Measurements from ENCODE around the gene EPHB1. TPM values are rescaled to one million over a fixed set of nuclear protein-coding genes. Genes with fewer than 3 reads are reported as not detected.
A peak's percentile ranks its signal among the peaks of the same experiment; 100 is the strongest.

Gene EPHB1
- total RNA-seq, 1 donor from 2014 or later: 13.7 TPM

DNA sequence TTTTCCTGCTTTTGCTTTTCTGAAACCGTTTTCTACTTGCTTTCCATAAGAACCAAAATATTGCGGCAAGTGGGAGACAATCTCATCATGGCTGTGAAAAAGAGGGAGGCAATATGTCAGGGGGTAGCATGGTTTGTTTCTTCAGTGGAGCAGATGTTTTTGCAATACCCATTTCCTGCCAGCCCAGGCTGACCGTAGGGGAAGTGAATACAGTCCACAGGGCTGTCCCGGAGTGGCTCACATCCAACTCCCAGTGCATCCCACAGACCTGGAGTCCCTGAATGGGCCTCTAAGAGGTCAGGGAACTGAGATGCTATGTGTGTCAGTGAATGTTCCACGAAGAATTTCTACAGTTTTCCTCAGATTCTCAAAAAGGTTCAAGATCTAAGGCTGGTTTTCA lies 69.6 kb downstream of the EPHB1 start:
- no peaks in the 10 kb centered on the region for H3K27me3 Mint-ChIP-seq (ENCODE audit: low read depth)
- H3K27ac Mint-ChIP-seq (ENCODE audit: unreplicated experiment): no peak overlapping the region
- TF ChIP-seq, protein P1, sequence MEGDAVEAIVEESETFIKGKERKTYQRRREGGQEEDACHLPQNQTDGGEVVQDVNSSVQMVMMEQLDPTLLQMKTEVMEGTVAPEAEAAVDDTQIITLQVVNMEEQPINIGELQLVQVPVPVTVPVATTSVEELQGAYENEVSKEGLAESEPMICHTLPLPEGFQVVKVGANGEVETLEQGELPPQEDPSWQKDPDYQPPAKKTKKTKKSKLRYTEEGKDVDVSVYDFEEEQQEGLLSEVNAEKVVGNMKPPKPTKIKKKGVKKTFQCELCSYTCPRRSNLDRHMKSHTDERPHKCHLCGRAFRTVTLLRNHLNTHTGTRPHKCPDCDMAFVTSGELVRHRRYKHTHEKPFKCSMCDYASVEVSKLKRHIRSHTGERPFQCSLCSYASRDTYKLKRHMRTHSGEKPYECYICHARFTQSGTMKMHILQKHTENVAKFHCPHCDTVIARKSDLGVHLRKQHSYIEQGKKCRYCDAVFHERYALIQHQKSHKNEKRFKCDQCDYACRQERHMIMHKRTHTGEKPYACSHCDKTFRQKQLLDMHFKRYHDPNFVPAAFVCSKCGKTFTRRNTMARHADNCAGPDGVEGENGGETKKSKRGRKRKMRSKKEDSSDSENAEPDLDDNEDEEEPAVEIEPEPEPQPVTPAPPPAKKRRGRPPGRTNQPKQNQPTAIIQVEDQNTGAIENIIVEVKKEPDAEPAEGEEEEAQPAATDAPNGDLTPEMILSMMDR (conservative IDR thresholded peaks at IDR 0.05): no peak
- H3K36me3 Mint-ChIP-seq (ENCODE audit: low read depth): no peaks in the 10 kb centered on the region
- no peaks in the 10 kb centered on the region for H3K9me3 Mint-ChIP-seq
- no peak overlapping the region for H3K4me3 Mint-ChIP-seq
- no peak for DNase-seq (ENCODE audit: low read depth, low spot score)
- peaks cover 19% of the 10 kb centered on the region for H3K4me1 Mint-ChIP-seq

DNA sequence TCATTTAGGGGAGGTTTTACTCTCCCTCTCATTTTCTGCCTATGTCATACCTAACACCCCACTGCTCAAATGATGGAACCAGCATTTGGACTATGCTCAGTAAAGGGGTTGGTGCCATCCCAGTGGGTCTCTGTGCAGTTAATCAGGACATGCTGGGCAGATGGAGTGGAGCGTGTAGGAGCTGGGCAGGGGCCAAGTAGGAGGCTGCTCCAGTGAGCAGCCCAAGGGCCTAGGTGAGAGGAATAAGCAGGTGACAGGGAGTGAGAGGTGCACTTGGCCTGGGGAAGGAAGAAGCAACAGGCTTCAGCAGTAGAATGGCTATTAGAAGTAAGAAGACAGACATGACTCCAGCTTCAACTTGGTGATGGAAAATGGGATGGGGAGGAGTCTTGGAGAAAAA lies 72.2 kb downstream of the EPHB1 start:
- Mint-ChIP-seq H3K27ac (ENCODE audit: unreplicated experiment) (peak overlapping the region; percentile 24), H3K9me3 (no peaks in the 10 kb centered on the region), H3K36me3 (ENCODE audit: low read depth) (no peaks in the 10 kb centered on the region), H3K4me1 (peaks cover 19% of the 10 kb centered on the region), H3K27me3 (ENCODE audit: low read depth) (no peaks in the 10 kb centered on the region), H3K4me3 (no peak overlapping the region)
- DNase-seq (ENCODE audit: low read depth, low spot score): no peak
- TF ChIP-seq, protein P1 (conservative IDR thresholded peaks at IDR 0.05): no peak

DNA sequence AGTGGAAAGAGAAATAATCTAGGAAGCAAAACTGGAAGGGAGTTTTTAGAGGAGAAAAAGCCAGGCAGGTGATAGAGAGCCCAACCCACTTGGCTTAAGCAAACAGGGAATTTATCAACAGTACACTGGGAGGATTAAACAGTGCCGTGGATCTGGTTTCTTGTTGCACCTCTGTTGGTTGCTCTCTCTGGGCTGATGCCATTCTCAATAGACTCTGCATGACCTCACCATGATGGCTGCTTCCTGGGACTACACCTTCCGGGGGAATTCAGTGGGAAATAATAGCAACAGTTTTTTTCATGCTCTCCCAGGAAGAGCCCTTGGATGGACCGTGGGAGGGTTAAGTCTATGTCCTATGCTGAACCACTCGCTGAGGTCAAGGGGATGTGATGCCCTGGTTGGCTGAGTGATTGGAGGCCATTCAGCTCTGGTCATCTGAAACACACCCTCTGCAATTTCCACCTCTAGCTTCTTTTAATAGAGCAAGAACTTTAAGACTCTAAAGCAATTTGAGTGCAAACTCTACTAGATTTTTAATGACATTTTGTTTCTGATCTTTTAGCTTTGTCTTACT lies 74.2 kb downstream of the EPHB1 start:
- no peak overlapping the region for H3K27ac Mint-ChIP-seq (ENCODE audit: unreplicated experiment)
- H3K36me3 Mint-ChIP-seq (ENCODE audit: low read depth): peaks cover 2% of the 10 kb centered on the region
- no peaks in the 10 kb centered on the region for H3K27me3 Mint-ChIP-seq (ENCODE audit: low read depth)
- TF ChIP-seq, protein P1 (conservative IDR thresholded peaks at IDR 0.05): no peak
- H3K9me3 Mint-ChIP-seq: peaks cover 4% of the 10 kb centered on the region
- H3K4me3 Mint-ChIP-seq: no peak overlapping the region
- H3K4me1 Mint-ChIP-seq: peaks cover 7% of the 10 kb centered on the region
- DNase-seq (ENCODE audit: low read depth, low spot score): no peak

DNA sequence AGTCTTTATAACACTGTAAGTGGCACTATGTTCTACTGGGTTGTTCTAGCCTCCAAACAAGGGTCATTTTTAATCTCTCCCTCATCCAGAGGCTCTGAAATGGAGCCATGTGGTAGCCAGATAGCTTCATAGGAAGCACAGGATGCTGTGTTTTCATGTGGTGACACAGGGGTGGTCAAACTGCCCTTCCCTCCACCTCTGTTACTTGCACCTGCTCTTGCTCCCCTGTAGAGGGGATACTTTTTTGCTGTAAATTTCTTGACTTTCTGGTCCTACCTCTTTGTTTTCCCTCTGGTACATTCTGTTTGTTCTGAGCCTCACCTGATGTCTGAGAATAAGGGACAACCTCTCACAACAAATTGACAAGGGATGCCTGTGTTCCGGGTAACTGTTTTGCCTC lies 76.8 kb downstream of the EPHB1 start:
- peaks cover 4% of the 10 kb centered on the region for H3K9me3 Mint-ChIP-seq
- no peak overlapping the region for H3K27ac Mint-ChIP-seq (ENCODE audit: unreplicated experiment)
- H3K4me1 Mint-ChIP-seq: no peaks in the 10 kb centered on the region
- peaks cover 2% of the 10 kb centered on the region for H3K36me3 Mint-ChIP-seq (ENCODE audit: low read depth)
- no peaks in the 10 kb centered on the region for H3K27me3 Mint-ChIP-seq (ENCODE audit: low read depth)
- no peak for DNase-seq (ENCODE audit: low read depth, low spot score)
- H3K4me3 Mint-ChIP-seq: no peak overlapping the region
- TF ChIP-seq, protein P1 (conservative IDR thresholded peaks at IDR 0.05): no peak

DNA sequence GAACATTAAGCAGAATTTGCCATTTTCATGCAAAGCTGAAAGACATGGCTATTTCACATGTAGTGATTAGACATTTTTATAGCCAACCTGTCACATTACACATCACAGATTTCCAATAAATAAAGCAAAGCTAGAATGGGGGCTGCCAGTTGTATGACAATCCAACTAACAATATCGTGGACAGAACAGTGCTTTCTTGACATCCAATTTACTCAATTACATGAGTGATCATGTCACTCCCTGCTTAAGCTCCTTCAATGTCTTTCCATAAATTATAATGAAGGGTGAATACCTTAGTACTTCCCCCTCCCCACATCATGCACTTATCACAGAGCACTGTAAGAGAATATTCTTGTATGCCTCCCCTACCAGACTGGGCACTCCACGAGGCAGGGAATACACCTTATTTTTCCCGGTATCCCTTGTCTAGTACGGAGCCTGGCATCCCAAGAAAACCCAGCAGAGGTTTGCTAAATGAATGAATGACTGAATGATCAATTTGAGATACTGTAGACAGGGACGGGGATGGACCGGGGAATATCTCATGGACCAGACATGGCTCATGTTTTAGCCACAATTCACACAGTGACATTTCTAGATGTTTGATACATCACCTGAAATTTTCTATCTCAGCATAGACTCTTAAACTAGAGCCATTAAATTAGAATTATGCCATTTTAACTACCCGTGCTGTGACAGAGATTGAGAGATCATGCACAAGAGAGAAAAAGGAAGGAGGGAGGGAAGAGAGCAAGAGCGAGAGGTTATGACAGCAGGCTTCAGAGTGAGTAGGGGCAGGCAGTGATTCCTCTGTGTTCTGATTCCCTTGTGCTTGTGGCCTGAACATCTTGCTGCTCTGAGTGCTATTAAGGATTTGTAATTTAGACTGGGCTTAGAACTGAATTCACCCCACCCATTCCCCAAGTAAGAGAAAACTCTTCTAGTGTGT lies 77.7 kb downstream of the EPHB1 start:
- Mint-ChIP-seq H3K27me3 (ENCODE audit: low read depth) (no peaks in the 10 kb centered on the region), H3K9me3 (peaks cover 4% of the 10 kb centered on the region), H3K4me1 (no peaks in the 10 kb centered on the region), H3K27ac (ENCODE audit: unreplicated experiment) (no peak overlapping the region), H3K36me3 (ENCODE audit: low read depth) (peaks cover 2% of the 10 kb centered on the region), H3K4me3 (no peak overlapping the region)
- DNase-seq (ENCODE audit: low read depth, low spot score): no peak
- TF ChIP-seq, protein P1 (conservative IDR thresholded peaks at IDR 0.05): no peak

Measured in neural crest cell (in vitro differentiated cells).